SK-N-SH treated with all-trans-retinoic acid at 6 μM for 48 hours (cell line): ENCODE measurements around the gene PODXL2.
A peak's percentile ranks its signal among the peaks of the same experiment; 100 is the strongest.

ENCODE experiments used
- ATAC-seq: fragments of 200-7000 bp; cut with Tn5 transposase; 3 replicates; pipeline ENCODE4 v1.9.1; 2020; ENCODE audit warnings: mild to moderate bottlenecking, moderate library complexity
- ARNTL ChIP-seq: fragments of 450-650 bp; formaldehyde crosslinking; IDR thresholded peaks from 2 replicates; pipeline ENCODE4 v1.5.0; 2020; ENCODE audit warnings: low read depth, mild to moderate bottlenecking, moderate library complexity, borderline replicate concordance
- BACH2 ChIP-seq: fragments of 250-450 bp; sonication (Bioruptor Pico); IDR thresholded peaks from 2 replicates; pipeline ENCODE4 v1.9.0; 2021; ENCODE audit warnings: mild to moderate bottlenecking, borderline replicate concordance
- CSDC2 ChIP-seq: fragments of 250-450 bp; sonication (Bioruptor Pico); IDR thresholded peaks from 2 replicates; pipeline ENCODE4 v1.5.0; 2020; ENCODE audit warnings: mild to moderate bottlenecking, moderate library complexity
- CSRNP3 ChIP-seq: fragments of 250-450 bp; sonication (Bioruptor Pico); IDR thresholded peaks from 2 replicates; pipeline ENCODE4 v1.5.1; 2021; ENCODE audit warnings: mild to moderate bottlenecking, moderate library complexity
- ESRRG ChIP-seq: fragments of 250-450 bp; sonication (Bioruptor Pico); IDR thresholded peaks from 2 replicates; pipeline ENCODE4 v1.6.1; 2021; ENCODE audit warnings: mild to moderate bottlenecking
- GLIS3 ChIP-seq: fragments of 250-450 bp; sonication (Bioruptor Pico); IDR thresholded peaks from 2 replicates; pipeline ENCODE4 v1.5.0; 2020; ENCODE audit warnings: mild to moderate bottlenecking, moderate library complexity
- ISL1 ChIP-seq: fragments of 250-450 bp; sonication (Bioruptor Pico); IDR thresholded peaks from 2 replicates; pipeline ENCODE4 v2.1.2; 2022; ENCODE audit warnings: mild to moderate bottlenecking, moderate library complexity
- OSR1 ChIP-seq: fragments of 250-450 bp; sonication (Bioruptor Pico); IDR thresholded peaks from 2 replicates; pipeline ENCODE4 v1.8.0; 2022; ENCODE audit warnings: moderate library complexity, mild to moderate bottlenecking, inconsistent platforms
- PPARA ChIP-seq: fragments of 250-450 bp; sonication (Bioruptor Pico); IDR thresholded peaks from 2 replicates; pipeline ENCODE4 v1.5.0; 2020; ENCODE audit warnings: mild to moderate bottlenecking, borderline replicate concordance
- RARB ChIP-seq: fragments of 250-450 bp; sonication (Bioruptor Pico); IDR thresholded peaks from 2 replicates; pipeline ENCODE4 v1.8.0; 2021; ENCODE audit warnings: mild to moderate bottlenecking, moderate library complexity
- SNAI2 ChIP-seq: fragments of 250-450 bp; sonication (Bioruptor Pico); IDR thresholded peaks from 2 replicates; pipeline ENCODE4 v1.5.0; 2020; ENCODE audit warnings: mild to moderate bottlenecking, moderate library complexity
- TCF4 ChIP-seq: fragments of 250-450 bp; sonication (Bioruptor Pico); IDR thresholded peaks from 2 replicates; pipeline ENCODE4 v1.8.0; 2021; ENCODE audit warnings: mild to moderate bottlenecking, moderate library complexity, borderline replicate concordance
- TOX ChIP-seq: fragments of 250-450 bp; sonication (Bioruptor Pico); IDR thresholded peaks from 2 replicates; pipeline ENCODE4 v1.8.0; 2021; ENCODE audit warnings: mild to moderate bottlenecking, moderate library complexity, borderline replicate concordance
- ZFP3 ChIP-seq: fragments of 250-450 bp; sonication (Bioruptor Pico); IDR thresholded peaks from 2 replicates; pipeline ENCODE4 v1.5.0; 2020; ENCODE audit warnings: mild to moderate bottlenecking, moderate library complexity
- ZFP30 ChIP-seq: fragments of 450-650 bp; formaldehyde crosslinking; IDR thresholded peaks from 2 replicates; pipeline ENCODE4 v1.5.0; 2022; ENCODE audit warnings: mild to moderate bottlenecking, moderate library complexity
- ZNF70 ChIP-seq: fragments of 450-650 bp; formaldehyde crosslinking; IDR thresholded peaks from 2 replicates; pipeline ENCODE4 v1.5.0; 2020; ENCODE audit warnings: mild to moderate bottlenecking, moderate library complexity
- ZNF8 ChIP-seq: fragments of 450-650 bp; formaldehyde crosslinking; IDR thresholded peaks from 2 replicates; pipeline ENCODE4 v1.5.0; 2020; ENCODE audit warnings: mild to moderate bottlenecking, moderate library complexity
- TF ChIP-seq, protein P1 (sequence below): fragments of 250-450 bp; sonication (Bioruptor Pico); IDR thresholded peaks from 2 replicates; pipeline ENCODE4 v1.8.0; 2020; ENCODE audit warnings: mild to moderate bottlenecking, moderate library complexity, borderline replicate concordance
- TF ChIP-seq, protein P2 (sequence below): fragments of 250-450 bp; sonication (Bioruptor Pico); IDR thresholded peaks from 2 replicates; pipeline ENCODE4 v1.8.0; 2021; ENCODE audit warnings: low read depth, mild to moderate bottlenecking, moderate library complexity, borderline replicate concordance
- TF ChIP-seq, protein P3 (sequence below): fragments of 250-450 bp; sonication (Bioruptor Pico); IDR thresholded peaks from 2 replicates; pipeline ENCODE4 v1.5.1; 2020; ENCODE audit warnings: low read depth, mild to moderate bottlenecking, moderate library complexity
- TF ChIP-seq, protein P4 (sequence below): fragments of 250-450 bp; sonication (Bioruptor Pico); IDR thresholded peaks from 2 replicates; pipeline ENCODE4 v1.5.0; 2020; ENCODE audit warnings: mild to moderate bottlenecking, moderate library complexity

The PODXL2 gene

DNA sequence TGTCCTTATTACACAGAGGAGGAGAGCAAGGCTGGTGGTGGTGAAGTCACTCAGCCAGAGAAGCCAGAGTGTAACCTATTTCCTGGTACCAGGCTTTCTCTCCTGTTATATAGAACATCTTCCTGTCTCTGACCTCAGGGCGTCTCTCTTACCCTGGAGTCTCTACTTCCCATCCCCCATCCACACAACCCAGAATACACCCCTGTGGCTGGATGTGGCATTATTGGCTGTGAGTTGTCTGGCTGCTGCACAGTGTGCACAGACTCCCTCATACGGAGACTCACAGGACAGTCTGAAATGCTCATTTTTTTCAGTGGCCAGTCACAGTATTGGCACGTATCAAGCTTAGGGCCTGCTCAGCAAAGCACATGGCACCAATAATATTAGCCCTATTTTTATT is 8.6 kb downstream of the PODXL2 start:
- TF ChIP-seq, protein P1, sequence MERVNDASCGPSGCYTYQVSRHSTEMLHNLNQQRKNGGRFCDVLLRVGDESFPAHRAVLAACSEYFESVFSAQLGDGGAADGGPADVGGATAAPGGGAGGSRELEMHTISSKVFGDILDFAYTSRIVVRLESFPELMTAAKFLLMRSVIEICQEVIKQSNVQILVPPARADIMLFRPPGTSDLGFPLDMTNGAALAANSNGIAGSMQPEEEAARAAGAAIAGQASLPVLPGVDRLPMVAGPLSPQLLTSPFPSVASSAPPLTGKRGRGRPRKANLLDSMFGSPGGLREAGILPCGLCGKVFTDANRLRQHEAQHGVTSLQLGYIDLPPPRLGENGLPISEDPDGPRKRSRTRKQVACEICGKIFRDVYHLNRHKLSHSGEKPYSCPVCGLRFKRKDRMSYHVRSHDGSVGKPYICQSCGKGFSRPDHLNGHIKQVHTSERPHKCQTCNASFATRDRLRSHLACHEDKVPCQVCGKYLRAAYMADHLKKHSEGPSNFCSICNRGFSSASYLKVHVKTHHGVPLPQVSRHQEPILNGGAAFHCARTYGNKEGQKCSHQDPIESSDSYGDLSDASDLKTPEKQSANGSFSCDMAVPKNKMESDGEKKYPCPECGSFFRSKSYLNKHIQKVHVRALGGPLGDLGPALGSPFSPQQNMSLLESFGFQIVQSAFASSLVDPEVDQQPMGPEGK (CRISPR knock-in tag), result no peak
- TF ChIP-seq GLIS3 (CRISPR knock-in tag), result no peak
- TF ChIP-seq CSRNP3 (CRISPR knock-in tag), result no peak
- peak; percentile 70 for ATAC-seq

- ATAC-seq, result no peak
- TF ChIP-seq RARB (CRISPR knock-in tag), result no peak
- no peak for TF ChIP-seq CSRNP3 (CRISPR knock-in tag)
- TF ChIP-seq ARNTL (CRISPR knock-in tag), result no peak
- TF ChIP-seq, protein P2, sequence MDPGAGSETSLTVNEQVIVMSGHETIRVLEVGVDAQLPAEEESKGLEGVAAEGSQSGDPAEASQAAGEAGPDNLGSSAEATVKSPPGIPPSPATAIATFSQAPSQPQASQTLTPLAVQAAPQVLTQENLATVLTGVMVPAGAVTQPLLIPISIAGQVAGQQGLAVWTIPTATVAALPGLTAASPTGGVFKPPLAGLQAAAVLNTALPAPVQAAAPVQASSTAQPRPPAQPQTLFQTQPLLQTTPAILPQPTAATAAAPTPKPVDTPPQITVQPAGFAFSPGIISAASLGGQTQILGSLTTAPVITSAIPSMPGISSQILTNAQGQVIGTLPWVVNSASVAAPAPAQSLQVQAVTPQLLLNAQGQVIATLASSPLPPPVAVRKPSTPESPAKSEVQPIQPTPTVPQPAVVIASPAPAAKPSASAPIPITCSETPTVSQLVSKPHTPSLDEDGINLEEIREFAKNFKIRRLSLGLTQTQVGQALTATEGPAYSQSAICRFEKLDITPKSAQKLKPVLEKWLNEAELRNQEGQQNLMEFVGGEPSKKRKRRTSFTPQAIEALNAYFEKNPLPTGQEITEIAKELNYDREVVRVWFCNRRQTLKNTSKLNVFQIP (CRISPR knock-in tag), result no peak
- no peak for TF ChIP-seq ZNF70
- TF ChIP-seq ESRRG (CRISPR knock-in tag), result no peak
- no peak for TF ChIP-seq GLIS3 (CRISPR knock-in tag)
- TF ChIP-seq TCF4 (CRISPR knock-in tag), result no peak
- TF ChIP-seq ZFP3 (CRISPR knock-in tag), result no peak
- TF ChIP-seq TOX (CRISPR knock-in tag), result no peak
- TF ChIP-seq BACH2, result no peak
- TF ChIP-seq CSDC2 (CRISPR knock-in tag), result no peak
- no peak for TF ChIP-seq ISL1
- TF ChIP-seq, protein P3, sequence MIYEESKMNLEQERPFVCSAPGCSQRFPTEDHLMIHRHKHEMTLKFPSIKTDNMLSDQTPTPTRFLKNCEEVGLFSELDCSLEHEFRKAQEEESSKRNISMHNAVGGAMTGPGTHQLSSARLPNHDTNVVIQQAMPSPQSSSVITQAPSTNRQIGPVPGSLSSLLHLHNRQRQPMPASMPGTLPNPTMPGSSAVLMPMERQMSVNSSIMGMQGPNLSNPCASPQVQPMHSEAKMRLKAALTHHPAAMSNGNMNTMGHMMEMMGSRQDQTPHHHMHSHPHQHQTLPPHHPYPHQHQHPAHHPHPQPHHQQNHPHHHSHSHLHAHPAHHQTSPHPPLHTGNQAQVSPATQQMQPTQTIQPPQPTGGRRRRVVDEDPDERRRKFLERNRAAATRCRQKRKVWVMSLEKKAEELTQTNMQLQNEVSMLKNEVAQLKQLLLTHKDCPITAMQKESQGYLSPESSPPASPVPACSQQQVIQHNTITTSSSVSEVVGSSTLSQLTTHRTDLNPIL, result no peak
- no peak for TF ChIP-seq SNAI2
- TF ChIP-seq ZFP30 (CRISPR knock-in tag), result no peak
- TF ChIP-seq ZNF8 (CRISPR knock-in tag), result no peak
- TF ChIP-seq, protein P4, sequence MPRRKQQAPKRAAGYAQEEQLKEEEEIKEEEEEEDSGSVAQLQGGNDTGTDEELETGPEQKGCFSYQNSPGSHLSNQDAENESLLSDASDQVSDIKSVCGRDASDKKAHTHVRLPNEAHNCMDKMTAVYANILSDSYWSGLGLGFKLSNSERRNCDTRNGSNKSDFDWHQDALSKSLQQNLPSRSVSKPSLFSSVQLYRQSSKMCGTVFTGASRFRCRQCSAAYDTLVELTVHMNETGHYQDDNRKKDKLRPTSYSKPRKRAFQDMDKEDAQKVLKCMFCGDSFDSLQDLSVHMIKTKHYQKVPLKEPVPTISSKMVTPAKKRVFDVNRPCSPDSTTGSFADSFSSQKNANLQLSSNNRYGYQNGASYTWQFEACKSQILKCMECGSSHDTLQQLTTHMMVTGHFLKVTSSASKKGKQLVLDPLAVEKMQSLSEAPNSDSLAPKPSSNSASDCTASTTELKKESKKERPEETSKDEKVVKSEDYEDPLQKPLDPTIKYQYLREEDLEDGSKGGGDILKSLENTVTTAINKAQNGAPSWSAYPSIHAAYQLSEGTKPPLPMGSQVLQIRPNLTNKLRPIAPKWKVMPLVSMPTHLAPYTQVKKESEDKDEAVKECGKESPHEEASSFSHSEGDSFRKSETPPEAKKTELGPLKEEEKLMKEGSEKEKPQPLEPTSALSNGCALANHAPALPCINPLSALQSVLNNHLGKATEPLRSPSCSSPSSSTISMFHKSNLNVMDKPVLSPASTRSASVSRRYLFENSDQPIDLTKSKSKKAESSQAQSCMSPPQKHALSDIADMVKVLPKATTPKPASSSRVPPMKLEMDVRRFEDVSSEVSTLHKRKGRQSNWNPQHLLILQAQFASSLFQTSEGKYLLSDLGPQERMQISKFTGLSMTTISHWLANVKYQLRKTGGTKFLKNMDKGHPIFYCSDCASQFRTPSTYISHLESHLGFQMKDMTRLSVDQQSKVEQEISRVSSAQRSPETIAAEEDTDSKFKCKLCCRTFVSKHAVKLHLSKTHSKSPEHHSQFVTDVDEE (CRISPR knock-in tag), result no peak
- TF ChIP-seq OSR1 (CRISPR knock-in tag), result no peak
- no peak for TF ChIP-seq PPARA (CRISPR knock-in tag)
These were observed 9.0 kb downstream of the PODXL2 start for GRCh38 chr3:127637971-127638370.
